ENCODE results near the gene NCKAP5.

GRCh38 chr2:132758995-132759394, 809.3 kb downstream of the NCKAP5 start:
- TF ChIP-seq, protein P1, sequence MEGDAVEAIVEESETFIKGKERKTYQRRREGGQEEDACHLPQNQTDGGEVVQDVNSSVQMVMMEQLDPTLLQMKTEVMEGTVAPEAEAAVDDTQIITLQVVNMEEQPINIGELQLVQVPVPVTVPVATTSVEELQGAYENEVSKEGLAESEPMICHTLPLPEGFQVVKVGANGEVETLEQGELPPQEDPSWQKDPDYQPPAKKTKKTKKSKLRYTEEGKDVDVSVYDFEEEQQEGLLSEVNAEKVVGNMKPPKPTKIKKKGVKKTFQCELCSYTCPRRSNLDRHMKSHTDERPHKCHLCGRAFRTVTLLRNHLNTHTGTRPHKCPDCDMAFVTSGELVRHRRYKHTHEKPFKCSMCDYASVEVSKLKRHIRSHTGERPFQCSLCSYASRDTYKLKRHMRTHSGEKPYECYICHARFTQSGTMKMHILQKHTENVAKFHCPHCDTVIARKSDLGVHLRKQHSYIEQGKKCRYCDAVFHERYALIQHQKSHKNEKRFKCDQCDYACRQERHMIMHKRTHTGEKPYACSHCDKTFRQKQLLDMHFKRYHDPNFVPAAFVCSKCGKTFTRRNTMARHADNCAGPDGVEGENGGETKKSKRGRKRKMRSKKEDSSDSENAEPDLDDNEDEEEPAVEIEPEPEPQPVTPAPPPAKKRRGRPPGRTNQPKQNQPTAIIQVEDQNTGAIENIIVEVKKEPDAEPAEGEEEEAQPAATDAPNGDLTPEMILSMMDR (IDR thresholded peaks at IDR 0.05): no peak
- no peak for TF ChIP-seq POLR2A (IDR thresholded peaks at IDR 0.05)
- TF ChIP-seq POLR2AphosphoS5 (IDR thresholded peaks at IDR 0.05; ENCODE audit: insufficient read depth in 1 of 2, low read depth in 1 of 2): no peak

Data from vagina (tissue), 2 donors.